ENCODE measurements around the gene NPIPB8.
"Not testable (repeated sequence)": the region's sequence is repeated elsewhere in the genome, so short reads cannot be mapped to it uniquely, and the experiment has no call there.

NPIPB8 gene

GRCh38 chr16:28637765-28638164, at the start of gene NPIPB8:
Gene NPIPB8 (plus strand): TSS chr16:28638065. CDS start chr16:28638361, 296 bp downstream.
- not testable (repeated sequence) for DNase-seq

GRCh38 chr16:28589069-28589468, 48.8 kb upstream of the NPIPB8 start:
- no peak for DNase-seq

- DNase-seq, result no peak
Measured at GRCh38 chr16:28589930-28590329, 47.9 kb upstream of the NPIPB8 start.

- DNase-seq, result no peak
Measured at GRCh38 chr16:28590384-28591340, 47.2 kb upstream of the NPIPB8 start.

GRCh38 chr16:28591355-28591754, 46.5 kb upstream of the NPIPB8 start:
- no peak for DNase-seq

GRCh38 chr16:28592511-28592910, 45.4 kb upstream of the NPIPB8 start:
- no peak for DNase-seq

GRCh38 chr16:28592979-28593553, 44.8 kb upstream of the NPIPB8 start:
- no peak for DNase-seq

- not testable (repeated sequence) for DNase-seq
Measured at GRCh38 chr16:28595451-28595850, 42.4 kb upstream of the NPIPB8 start.

GRCh38 chr16:28596115-28596630, 41.7 kb upstream of the NPIPB8 start:
- no peak for DNase-seq

- DNase-seq, result no peak
Measured at GRCh38 chr16:28596840-28597691, 40.8 kb upstream of the NPIPB8 start, which contains the start of gene SULT1A2. Gene SULT1A2 (minus strand): TSS chr16:28597050. CDS start chr16:28595930, 1,120 bp downstream.

- DNase-seq, result no peak
Measured at GRCh38 chr16:28597692-28598261, 40.1 kb upstream of the NPIPB8 start.

GRCh38 chr16:28599377-28600285, 38.2 kb upstream of the NPIPB8 start:
- not testable (repeated sequence) for DNase-seq

GRCh38 chr16:28600965-28601364, 36.9 kb upstream of the NPIPB8 start:
- DNase-seq, result not testable (repeated sequence)

GRCh38 chr16:28601589-28601988, 36.3 kb upstream of the NPIPB8 start:
- not testable (repeated sequence) for DNase-seq

GRCh38 chr16:28602062-28602461, 35.8 kb upstream of the NPIPB8 start:
- DNase-seq, result not testable (repeated sequence)

- no peak for DNase-seq
Measured at GRCh38 chr16:28602529-28602928, 35.3 kb upstream of the NPIPB8 start.

- no peak for DNase-seq
Measured at GRCh38 chr16:28603381-28604185, 34.3 kb upstream of the NPIPB8 start.

- DNase-seq, result no peak
Measured at GRCh38 chr16:28604186-28604565, 33.7 kb upstream of the NPIPB8 start.

GRCh38 chr16:28606291-28607115, 31.4 kb upstream of the NPIPB8 start:
- no peak for DNase-seq

Measured in fibroblast of skin of right quadriceps (primary cell).